Gastroesophageal sphincter (tissue), 3 donors: Measurements from ENCODE around the gene USP54.
A peak's percentile ranks its signal among the peaks of the same experiment; 100 is the strongest.

Experiments used
- CTCF ChIP-seq, 4 experiments: fragments of 200-600 bp in 2 of 4; fragments of 450-650 bp in 2 of 4; sonication (generic) in 1 of 4; IDR thresholded peaks; one replicate each; pipeline ENCODE4 v1.5.1; 2017 to 2019; ENCODE audit warnings: antibody characterized with exemption in 4 of 4, mild to moderate bottlenecking in 2 of 4, moderate library complexity in 2 of 4
- EP300 ChIP-seq: sonication (generic); formaldehyde crosslinking; IDR thresholded peaks from one replicate; pipeline ENCODE4 v1.6.1; 2017; ENCODE audit warnings: antibody characterized with exemption, mild to moderate bottlenecking
- POLR2A ChIP-seq, 2 donors: fragments of 450-650 bp; IDR thresholded peaks; one replicate each; pipeline ENCODE4 v1.6.1; 2017; ENCODE audit warnings: antibody characterized with exemption in 2 of 2, mild to moderate bottlenecking in 2 of 2, moderate library complexity in 1 of 2

- TF ChIP-seq CTCF (IDR thresholded peaks at IDR 0.05) (peak; percentile 70 to 92 (median 84)), EP300 (no peak), POLR2A (IDR thresholded peaks at IDR 0.05) (no peak)
Measured at GRCh38 chr10:73529089-73529832, 61.9 kb downstream of the USP54 start.
